Activated B cell treated with CpG ODN at 0.5 μM for 24 hours (primary cell): ENCODE measurements around the gene NLRP14. TPM values are rescaled to one million over a fixed set of nuclear protein-coding genes. Genes with fewer than 3 reads are reported as not detected.

Experiments
- ATAC-seq: fragments of 200-7000 bp; cut with Tn5 transposase; one replicate; pipeline ENCODE4 v1.10.0; 2021; ENCODE audit warnings: low read depth, mild to moderate bottlenecking, moderate library complexity
- CTCF ChIA-PET: fragments of 350-600 bp; sonication (Branson Sonifier 250); formaldehyde crosslinking; loops from one replicate; lab custom pipeline; 2021; ENCODE audit warnings: antibody characterized with exemption; lab: Charles Lee
- POLR2A ChIA-PET: fragments of 350-600 bp; sonication (Branson Sonifier 250); formaldehyde crosslinking; loops from one replicate; lab custom pipeline; 2021; ENCODE audit warnings: antibody characterized with exemption; lab: Charles Lee
- DNase-seq: peaks from one replicate; pipeline ENCODE4 v3.0.0; 2022
- H3K27ac Mint-ChIP-seq: one replicate; pipeline ENCODE4 v1.8.0; 2020; ENCODE audit warnings: mixed read lengths
- H3K27me3 Mint-ChIP-seq: one replicate; pipeline ENCODE4 v1.8.0; 2021; ENCODE audit warnings: mixed read lengths
- H3K36me3 Mint-ChIP-seq: one replicate; pipeline ENCODE4 v1.8.0; 2021; ENCODE audit warnings: low read depth, mixed read lengths
- H3K4me1 Mint-ChIP-seq: one replicate; pipeline ENCODE4 v1.8.0; 2021; ENCODE audit warnings: mixed read lengths
- H3K4me3 Mint-ChIP-seq: one replicate; pipeline ENCODE4 v1.8.0; 2020; ENCODE audit warnings: mild to moderate bottlenecking, mixed read lengths
- H3K9me3 Mint-ChIP-seq: one replicate; pipeline ENCODE4 v1.8.0; 2020; ENCODE audit warnings: mixed read lengths
- intact Hi-C: fragments of 100-400 bp; cut with micrococcal nuclease; formaldehyde crosslinking; loops from one replicate; pipeline ENCODE4 v1.15.1; 2024
- total RNA-seq: library from RNA; stranded (reverse); gene quantifications from 2 replicates; pipeline ENCODE4 v1.2.3, GENCODE V29; 2022
- TF ChIP-seq, protein P1 (sequence below): fragments of 200-600 bp; IDR thresholded peaks from one replicate; pipeline ENCODE4 v1.8.0; 2022; ENCODE audit warnings: antibody characterized with exemption, mild to moderate bottlenecking

NLRP14 gene
- total RNA-seq, 1 donor from 2014 or later = 0.11 TPM

DNA sequence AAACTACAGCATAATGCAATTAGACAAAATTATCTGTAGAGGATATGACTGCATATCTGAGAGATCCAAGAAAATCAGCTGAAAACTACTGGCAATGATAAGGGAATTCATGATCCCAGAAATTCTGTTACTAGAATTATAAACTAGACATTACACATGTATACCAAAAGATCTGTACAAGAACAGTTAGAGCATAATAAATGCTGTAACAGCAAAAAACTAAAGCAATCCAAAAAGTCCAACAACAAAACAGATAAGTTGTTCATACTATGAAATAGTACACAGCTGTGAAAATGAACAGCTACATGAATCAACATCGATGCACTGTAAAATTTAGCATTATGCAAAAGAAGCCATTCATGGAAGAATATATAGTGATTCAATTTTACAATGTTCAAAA is 6.2 kb upstream of the NLRP14 start:
- CTCF ChIA-PET = no interaction called here
- no peaks in the 10 kb centered on the region for H3K36me3 Mint-ChIP-seq
- intact Hi-C loops = no loop called here
- H3K27ac Mint-ChIP-seq = no peak overlapping the region
- no peaks in the 10 kb centered on the region for H3K4me1 Mint-ChIP-seq
- TF ChIP-seq, protein P1, sequence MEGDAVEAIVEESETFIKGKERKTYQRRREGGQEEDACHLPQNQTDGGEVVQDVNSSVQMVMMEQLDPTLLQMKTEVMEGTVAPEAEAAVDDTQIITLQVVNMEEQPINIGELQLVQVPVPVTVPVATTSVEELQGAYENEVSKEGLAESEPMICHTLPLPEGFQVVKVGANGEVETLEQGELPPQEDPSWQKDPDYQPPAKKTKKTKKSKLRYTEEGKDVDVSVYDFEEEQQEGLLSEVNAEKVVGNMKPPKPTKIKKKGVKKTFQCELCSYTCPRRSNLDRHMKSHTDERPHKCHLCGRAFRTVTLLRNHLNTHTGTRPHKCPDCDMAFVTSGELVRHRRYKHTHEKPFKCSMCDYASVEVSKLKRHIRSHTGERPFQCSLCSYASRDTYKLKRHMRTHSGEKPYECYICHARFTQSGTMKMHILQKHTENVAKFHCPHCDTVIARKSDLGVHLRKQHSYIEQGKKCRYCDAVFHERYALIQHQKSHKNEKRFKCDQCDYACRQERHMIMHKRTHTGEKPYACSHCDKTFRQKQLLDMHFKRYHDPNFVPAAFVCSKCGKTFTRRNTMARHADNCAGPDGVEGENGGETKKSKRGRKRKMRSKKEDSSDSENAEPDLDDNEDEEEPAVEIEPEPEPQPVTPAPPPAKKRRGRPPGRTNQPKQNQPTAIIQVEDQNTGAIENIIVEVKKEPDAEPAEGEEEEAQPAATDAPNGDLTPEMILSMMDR = no peak
- no peak for DNase-seq
- peaks cover 6% of the 10 kb centered on the region for H3K27me3 Mint-ChIP-seq
- POLR2A ChIA-PET = no interaction called here
- no peaks in the 10 kb centered on the region for H3K9me3 Mint-ChIP-seq
- no peak for ATAC-seq
- no peak overlapping the region for H3K4me3 Mint-ChIP-seq

DNA sequence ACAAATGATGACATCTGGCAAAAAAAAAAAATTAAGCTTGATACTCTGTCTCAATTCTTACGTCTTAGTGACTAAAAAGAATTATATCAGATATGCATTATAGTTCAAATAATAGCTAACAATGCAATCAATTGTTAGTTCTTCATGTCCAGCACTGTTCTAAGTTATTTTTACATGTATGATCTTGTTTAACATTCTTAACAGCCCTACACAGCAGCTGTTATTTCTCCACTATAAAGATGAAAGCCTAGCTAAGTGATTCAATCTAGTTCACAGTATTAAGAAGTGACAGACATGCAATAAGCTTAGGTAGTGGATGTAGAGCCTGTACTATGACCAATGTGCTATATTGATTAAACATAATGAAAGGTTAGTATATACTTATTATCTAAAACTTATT is 4.3 kb upstream of the NLRP14 start:
- no peak overlapping the region for H3K4me3 Mint-ChIP-seq
- no peak overlapping the region for H3K27ac Mint-ChIP-seq
- POLR2A ChIA-PET = no interaction called here
- no peaks in the 10 kb centered on the region for H3K9me3 Mint-ChIP-seq
- CTCF ChIA-PET = no interaction called here
- ATAC-seq (no peak), DNase-seq (no peak)
- TF ChIP-seq, protein P1 = no peak
- no peaks in the 10 kb centered on the region for H3K36me3 Mint-ChIP-seq
- peaks cover 11% of the 10 kb centered on the region for H3K4me1 Mint-ChIP-seq
- intact Hi-C loops = no loop called here
- peaks cover 20% of the 10 kb centered on the region for H3K27me3 Mint-ChIP-seq

DNA sequence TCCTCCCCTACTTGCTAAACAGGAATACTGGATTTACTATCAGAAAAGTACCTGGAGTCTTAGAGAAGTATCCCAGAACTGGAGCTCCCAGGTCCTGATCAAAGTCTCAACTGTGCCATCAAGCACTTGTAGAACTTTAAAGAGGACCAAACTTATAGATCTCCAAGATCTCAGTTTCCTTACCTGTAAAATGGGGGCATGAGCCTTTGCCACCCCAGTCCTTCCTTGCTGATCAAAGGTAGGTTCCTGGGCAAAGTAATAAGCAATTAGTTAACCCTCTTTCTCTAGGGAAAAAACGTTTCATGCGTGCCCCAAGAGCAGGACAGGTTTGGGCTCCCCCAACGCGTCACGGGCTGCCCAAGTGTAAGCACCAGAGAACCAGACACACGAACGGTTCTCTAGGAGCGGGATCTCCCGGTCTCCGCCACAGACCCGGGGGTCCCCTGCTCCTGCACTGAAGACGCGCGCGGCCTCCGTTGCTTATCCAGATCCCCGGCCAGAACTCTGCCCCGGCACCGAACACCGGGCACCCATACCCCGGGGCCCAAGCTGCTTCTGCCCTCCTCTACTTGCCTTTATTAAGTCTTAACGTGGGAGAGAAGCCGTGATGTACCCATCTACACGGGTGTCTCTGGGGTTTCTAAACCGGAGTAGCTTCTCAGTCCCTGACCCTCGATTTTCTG is 638 bp upstream of the NLRP14 start:
- no peaks in the 10 kb centered on the region for H3K9me3 Mint-ChIP-seq
- POLR2A ChIA-PET = no interaction called here

DNA sequence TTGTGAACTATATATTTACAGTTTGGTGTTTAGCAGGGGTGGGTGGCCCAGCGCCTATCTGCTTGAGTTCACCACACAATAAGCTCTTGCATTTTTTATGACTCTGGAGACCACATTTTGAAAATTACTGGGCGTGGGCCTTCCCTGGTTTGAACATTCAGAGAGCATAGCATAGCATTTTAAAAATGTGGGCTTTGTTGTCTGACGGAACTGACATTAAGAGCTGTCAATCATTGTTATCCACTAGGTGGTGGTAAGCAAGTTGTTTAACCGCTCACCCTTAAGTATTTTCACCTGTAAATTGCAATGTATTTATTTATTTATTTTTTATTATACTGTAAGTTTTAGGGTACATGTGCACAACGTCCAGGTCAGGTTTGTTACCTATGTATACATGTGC is 1.0 kb downstream of the NLRP14 start:
- TF ChIP-seq, protein P1 = no peak
- H3K36me3 Mint-ChIP-seq = no peaks in the 10 kb centered on the region
- H3K4me1 Mint-ChIP-seq = peaks cover 11% of the 10 kb centered on the region
- ATAC-seq (no peak), DNase-seq (no peak)
- CTCF ChIA-PET = no interaction called here
- no peaks in the 10 kb centered on the region for H3K9me3 Mint-ChIP-seq
- H3K27me3 Mint-ChIP-seq = peaks cover 35% of the 10 kb centered on the region
- intact Hi-C loops = no loop called here
- POLR2A ChIA-PET = no interaction called here
- H3K27ac Mint-ChIP-seq = no peak overlapping the region
- no peak overlapping the region for H3K4me3 Mint-ChIP-seq

More for the DNA sequence above, 638 bp upstream of the NLRP14 start:
- Mint-ChIP-seq H3K4me1 (peaks cover 11% of the 10 kb centered on the region), H3K27ac (no peak overlapping the region), H3K4me3 (peak overlapping the region; percentile 69), H3K27me3 (peaks cover 35% of the 10 kb centered on the region), H3K36me3 (no peaks in the 10 kb centered on the region)
- TF ChIP-seq, protein P1 = no peak
- no peak for ATAC-seq
- intact Hi-C loops = no loop called here
- CTCF ChIA-PET = no interaction called here
- no peak for DNase-seq

DNA sequence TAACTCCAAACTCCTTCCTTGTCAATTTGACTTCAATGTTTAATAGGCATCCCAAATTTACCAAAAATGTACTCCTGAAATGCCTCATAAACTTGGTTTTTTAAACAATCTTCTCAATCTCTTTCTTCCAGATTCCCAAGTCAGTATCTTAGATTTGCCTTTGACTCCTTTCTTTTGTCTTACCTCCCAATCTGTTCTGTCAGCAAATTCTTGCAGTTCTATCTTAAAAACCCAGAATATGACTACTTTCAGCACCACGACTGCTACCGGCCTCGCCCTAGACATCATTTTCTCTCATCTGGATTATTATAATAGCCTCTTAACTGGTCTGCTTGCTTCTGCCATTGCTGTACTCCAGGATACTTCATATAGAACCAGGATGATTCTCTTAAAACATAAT is 7.9 kb downstream of the NLRP14 start:
- intact Hi-C loops = no loop called here
- CTCF ChIA-PET = no interaction called here

More for the DNA sequence above, 7.9 kb downstream of the NLRP14 start:
- Mint-ChIP-seq H3K4me3 (no peak overlapping the region), H3K27ac (no peak overlapping the region), H3K9me3 (no peaks in the 10 kb centered on the region), H3K27me3 (peaks cover 4% of the 10 kb centered on the region), H3K36me3 (no peaks in the 10 kb centered on the region), H3K4me1 (no peaks in the 10 kb centered on the region)
- ATAC-seq (no peak), DNase-seq (no peak)
- POLR2A ChIA-PET = no interaction called here
- TF ChIP-seq, protein P1 = no peak
